ENCODE measurements around the gene ZBTB8OS.

ZBTB8OS gene

GRCh38 chr1:32611859-32612188, 38.5 kb downstream of the ZBTB8OS start:
- DNase-seq (ENCODE audit: low spot score), result no peak

- no peak for DNase-seq (ENCODE audit: low spot score)
Measured at GRCh38 chr1:32609180-32609579, 41.2 kb downstream of the ZBTB8OS start.

GRCh38 chr1:32606565-32607371, 43.6 kb downstream of the ZBTB8OS start:
- DNase-seq (ENCODE audit: low spot score), result no peak

GRCh38 chr1:32605711-32606424, 44.5 kb downstream of the ZBTB8OS start:
- no peak for DNase-seq (ENCODE audit: low spot score)

GRCh38 chr1:32600034-32600433, 50.3 kb downstream of the ZBTB8OS start:
- DNase-seq (ENCODE audit: low spot score), result no peak

GRCh38 chr1:32592943-32593342, 57.4 kb downstream of the ZBTB8OS start:
- no peak for DNase-seq (ENCODE audit: low spot score)

- DNase-seq (ENCODE audit: low spot score), result no peak
Measured at GRCh38 chr1:32580348-32581017, 69.9 kb downstream of the ZBTB8OS start.
